Measurements from ENCODE around the gene RFX8. TPM values are rescaled to one million over a fixed set of nuclear protein-coding genes. Genes with fewer than 3 reads are reported as not detected.

RFX8 gene
- total RNA-seq, 1 experiment from 2014 or later = not detected

GRCh38 chr2:101516349-101516748, 41.4 kb upstream of the RFX8 start:
- Histone ChIP-seq H3K9me3 (ENCODE audit: low read depth, low read length, poor library complexity, severe bottlenecking) (no peaks in the 10 kb centered on the region), H3K4me3 (ENCODE audit: low read depth, low read length, poor library complexity, severe bottlenecking) (no peak overlapping the region), H3K27ac (ENCODE audit: low read depth, low read length, poor library complexity, severe bottlenecking) (no peak overlapping the region), H3K4me1 (ENCODE audit: insufficient read depth, low read length, poor library complexity, severe bottlenecking) (peaks cover 3% of the 10 kb centered on the region), H3K27me3 (replicated peaks; ENCODE audit: insufficient read depth, low read depth, low read length, poor library complexity) (no peaks in the 10 kb centered on the region), H3K36me3 (ENCODE audit: insufficient read depth, low read length, poor library complexity, severe bottlenecking) (no peaks in the 10 kb centered on the region)
- intact Hi-C loops (cut with micrococcal nuclease; ENCODE audit: unreplicated experiment) = loop anchor here (5.0 kb wide), 1 partner anchor 316 kb away; no protein-coding TSS in a partner anchor
- DNase-seq (ENCODE audit: low spot score) = no peak
- BruUV-seq (replicated peaks) = no TSS peak
- ChIA-PET CTCF (no interaction called here), POLR2A (ENCODE audit: low non-redundant PET) (no interaction called here)
- TF ChIP-seq CTCF (conservative IDR thresholded peaks at IDR 0.05; ENCODE audit: low read depth, low read length) = no peak
- TF ChIP-seq EZH2 (IDR thresholded peaks at IDR 0.05; ENCODE audit: borderline replicate concordance, low read depth, low read length, poor library complexity, severe bottlenecking) = no peak

- Histone ChIP-seq H3K9me3 (ENCODE audit: low read depth, low read length, poor library complexity, severe bottlenecking) (no peaks in the 10 kb centered on the region), H3K4me3 (ENCODE audit: low read depth, low read length, poor library complexity, severe bottlenecking) (no peak overlapping the region), H3K36me3 (ENCODE audit: insufficient read depth, low read length, poor library complexity, severe bottlenecking) (no peaks in the 10 kb centered on the region), H3K27me3 (replicated peaks; ENCODE audit: insufficient read depth, low read depth, low read length, poor library complexity) (no peaks in the 10 kb centered on the region), H3K27ac (ENCODE audit: low read depth, low read length, poor library complexity, severe bottlenecking) (no peak overlapping the region), H3K4me1 (ENCODE audit: insufficient read depth, low read length, poor library complexity, severe bottlenecking) (peaks cover 3% of the 10 kb centered on the region)
- intact Hi-C loops (cut with micrococcal nuclease; ENCODE audit: unreplicated experiment) = loop anchor here (5.0 kb wide), 1 partner anchor 317 kb away; no protein-coding TSS in a partner anchor
- TF ChIP-seq CTCF (conservative IDR thresholded peaks at IDR 0.05; ENCODE audit: low read depth, low read length) (no peak), EZH2 (IDR thresholded peaks at IDR 0.05; ENCODE audit: borderline replicate concordance, low read depth, low read length, poor library complexity, severe bottlenecking) (no peak)
- POLR2A ChIA-PET (ENCODE audit: low non-redundant PET) = no interaction called here
- DNase-seq (ENCODE audit: low spot score) = no peak
- CTCF ChIA-PET = no interaction called here
- no TSS peak for BruUV-seq (replicated peaks)
These were observed 40.6 kb upstream of the RFX8 start for GRCh38 chr2:101515477-101515876.

- Histone ChIP-seq H3K27me3 (replicated peaks; ENCODE audit: insufficient read depth, low read depth, low read length, poor library complexity) (no peaks in the 10 kb centered on the region), H3K4me1 (ENCODE audit: insufficient read depth, low read length, poor library complexity, severe bottlenecking) (no peaks in the 10 kb centered on the region), H3K36me3 (ENCODE audit: insufficient read depth, low read length, poor library complexity, severe bottlenecking) (no peaks in the 10 kb centered on the region), H3K4me3 (ENCODE audit: low read depth, low read length, poor library complexity, severe bottlenecking) (no peak overlapping the region), H3K27ac (ENCODE audit: low read depth, low read length, poor library complexity, severe bottlenecking) (no peak overlapping the region), H3K9me3 (ENCODE audit: low read depth, low read length, poor library complexity, severe bottlenecking) (no peaks in the 10 kb centered on the region)
- ChIA-PET POLR2A (ENCODE audit: low non-redundant PET) (no interaction called here), CTCF (no interaction called here)
- DNase-seq (ENCODE audit: low spot score) = no peak
- intact Hi-C loops (cut with micrococcal nuclease; ENCODE audit: unreplicated experiment) = no loop called here
- BruUV-seq (replicated peaks) = no TSS peak
- TF ChIP-seq CTCF (conservative IDR thresholded peaks at IDR 0.05; ENCODE audit: low read depth, low read length) = no peak
- TF ChIP-seq EZH2 (IDR thresholded peaks at IDR 0.05; ENCODE audit: borderline replicate concordance, low read depth, low read length, poor library complexity, severe bottlenecking) = no peak
These were observed 38.1 kb upstream of the RFX8 start for GRCh38 chr2:101512993-101513392.

Measured in A673 (cell line).